Ishikawa (cell line): ENCODE data around the gene KRT36.

Experiments used
- CEBPB ChIP-seq: IDR thresholded peaks from 2 replicates; pipeline ENCODE4 v1.6.1; 2012
- CREB1 ChIP-seq: IDR thresholded peaks from 2 replicates; pipeline ENCODE4 v1.6.1; 2012; ENCODE audit warnings: low read depth
- EGR1 ChIP-seq: IDR thresholded peaks from 2 replicates; pipeline ENCODE4 v1.6.1; 2012
- EP300 ChIP-seq: IDR thresholded peaks from 2 replicates; pipeline ENCODE4 v1.6.1; 2012; ENCODE audit warnings: borderline replicate concordance
- FOXM1 ChIP-seq: IDR thresholded peaks from 2 replicates; pipeline ENCODE4 v1.6.1; 2012; ENCODE audit warnings: low read depth, borderline replicate concordance
- MAX ChIP-seq: IDR thresholded peaks from 2 replicates; pipeline ENCODE4 v1.6.1; 2012
- NFIC ChIP-seq: IDR thresholded peaks from 2 replicates; pipeline ENCODE4 v1.6.1; 2012
- RAD21 ChIP-seq: IDR thresholded peaks from 2 replicates; pipeline ENCODE4 v1.6.1; 2012; ENCODE audit warnings: low read depth
- REST ChIP-seq: IDR thresholded peaks from 2 replicates; pipeline ENCODE4 v1.6.1; 2012; ENCODE audit warnings: low read depth, mild to moderate bottlenecking
- TAF1 ChIP-seq: IDR thresholded peaks from 2 replicates; pipeline ENCODE4 v1.6.1; 2012; ENCODE audit warnings: low read depth, mild to moderate bottlenecking
- TCF12 ChIP-seq: IDR thresholded peaks from 2 replicates; pipeline ENCODE4 v1.6.1; 2012; ENCODE audit warnings: low read depth
- TEAD4 ChIP-seq: IDR thresholded peaks from 2 replicates; pipeline ENCODE4 v1.6.1; 2012
- USF1 ChIP-seq: IDR thresholded peaks from 2 replicates; pipeline ENCODE4 v1.6.1; 2012
- YY1 ChIP-seq: IDR thresholded peaks from 2 replicates; pipeline ENCODE4 v1.6.1; 2012; ENCODE audit warnings: low read depth
- ZBTB7A ChIP-seq: IDR thresholded peaks from 2 replicates; pipeline ENCODE4 v1.6.1; 2012; ENCODE audit warnings: low read depth

Gene KRT36

GRCh38 chr17:41475421-41475820 lies 14.3 kb downstream of the KRT36 start:
- TF ChIP-seq YY1 (no peak), MAX (no peak), NFIC (no peak), FOXM1 (no peak), TAF1 (no peak), REST (no peak), USF1 (no peak), EP300 (no peak), TCF12 (no peak), ZBTB7A (no peak), TEAD4 (no peak), EGR1 (no peak), CREB1 (no peak), CEBPB (no peak), RAD21 (no peak)

- no peak for TF ChIP-seq YY1
- TF ChIP-seq TCF12 = no peak
- TF ChIP-seq RAD21 = no peak
- TF ChIP-seq EGR1 = no peak
- no peak for TF ChIP-seq FOXM1
- no peak for TF ChIP-seq MAX
- TF ChIP-seq EP300 = no peak
- TF ChIP-seq TEAD4 = no peak
- TF ChIP-seq CEBPB = no peak
- TF ChIP-seq NFIC = no peak
- TF ChIP-seq CREB1 = no peak
- TF ChIP-seq REST = no peak
- no peak for TF ChIP-seq TAF1
- TF ChIP-seq USF1 = no peak
- TF ChIP-seq ZBTB7A = no peak
Observed at GRCh38 chr17:41474863-41475262, 14.8 kb downstream of the KRT36 start.

GRCh38 chr17:41468346-41468745 lies 21.4 kb downstream of the KRT36 start:
- TF ChIP-seq CREB1 = no peak
- TF ChIP-seq MAX = no peak
- TF ChIP-seq TEAD4 = no peak
- TF ChIP-seq EGR1 = no peak
- no peak for TF ChIP-seq YY1
- no peak for TF ChIP-seq NFIC
- TF ChIP-seq USF1 = no peak
- TF ChIP-seq EP300 = no peak
- no peak for TF ChIP-seq ZBTB7A
- TF ChIP-seq TAF1 = no peak
- no peak for TF ChIP-seq TCF12
- TF ChIP-seq FOXM1 = no peak

GRCh38 chr17:41467561-41467960 lies 22.1 kb downstream of the KRT36 start:
- no peak for TF ChIP-seq EGR1
- TF ChIP-seq CEBPB = no peak
- TF ChIP-seq CREB1 = no peak
- TF ChIP-seq USF1 = no peak
- no peak for TF ChIP-seq EP300
- no peak for TF ChIP-seq FOXM1
- TF ChIP-seq RAD21 = no peak
- TF ChIP-seq ZBTB7A = no peak
- no peak for TF ChIP-seq YY1
- TF ChIP-seq NFIC = no peak
- TF ChIP-seq TEAD4 = no peak
- TF ChIP-seq REST = no peak
- no peak for TF ChIP-seq TAF1
- no peak for TF ChIP-seq TCF12
- TF ChIP-seq MAX = no peak
